OCI-LY1 (cell line): ENCODE data around the gene SETD1A.

Source experiments
- H2AFZ ChIP-seq: fragments of 200-600 bp; sonication (generic), shearing (Covaris generic); 2 replicates; pipeline ENCODE4 v1.6.0; 2014; ENCODE audit warnings: antibody characterized with exemption, mild to moderate bottlenecking, low read length
- H3F3A ChIP-seq: fragments of 200-600 bp; sonication (generic), shearing (Covaris generic); 2 replicates; pipeline ENCODE4 v1.6.0; 2014; ENCODE audit warnings: mild to moderate bottlenecking, antibody characterized with exemption, low read length, moderate library complexity; ENCODE audit not compliant: insufficient read depth
- H3K27ac ChIP-seq: fragments of 200-600 bp; sonication (generic); 2 replicates; pipeline ENCODE4 v1.5.1; 2014; ENCODE audit warnings: low read length, mixed run types, mild to moderate bottlenecking, low read depth; ENCODE audit not compliant: poor library complexity, severe bottlenecking
- H3K27me3 ChIP-seq: fragments of 200-600 bp; sonication (generic); 2 replicates; pipeline ENCODE4 v1.6.0; 2014; ENCODE audit warnings: antibody characterized with exemption, mild to moderate bottlenecking, low read length, moderate library complexity; ENCODE audit not compliant: insufficient read depth
- H3K36me3 ChIP-seq: fragments of 200-600 bp; sonication (generic); 2 replicates; pipeline ENCODE4 v1.6.1; 2014; ENCODE audit warnings: mild to moderate bottlenecking, antibody characterized with exemption, low read length, moderate library complexity, mixed read lengths; ENCODE audit not compliant: insufficient read depth
- H3K4me1 ChIP-seq: fragments of 200-600 bp; sonication (generic); 2 replicates; pipeline ENCODE4 v1.5.1; 2014; ENCODE audit warnings: mild to moderate bottlenecking, low read length, moderate library complexity; ENCODE audit not compliant: insufficient read depth, severe bottlenecking
- H3K4me2 ChIP-seq: fragments of 200-600 bp; sonication (generic), shearing (Covaris generic); 2 replicates; pipeline ENCODE4 v1.6.1; 2014; ENCODE audit warnings: low read length
- H3K4me3 ChIP-seq: fragments of 200-600 bp; sonication (generic); 2 replicates; pipeline ENCODE4 v1.5.1; 2014; ENCODE audit warnings: low read length, low read depth, mild to moderate bottlenecking, mixed read lengths; ENCODE audit not compliant: poor library complexity, severe bottlenecking
- H3K79me2 ChIP-seq: fragments of 200-600 bp; shearing (Covaris generic); 2 replicates; pipeline ENCODE4 v1.6.1; 2016; ENCODE audit warnings: mixed run types, low read length, mixed read lengths; ENCODE audit not compliant: insufficient read depth
- H3K9ac ChIP-seq: fragments of 200-600 bp; sonication (generic), shearing (Covaris generic); 2 replicates; pipeline ENCODE4 v1.6.1; 2014; ENCODE audit warnings: mild to moderate bottlenecking, low read length, mixed read lengths
- H3K9me2 ChIP-seq: fragments of 200-600 bp; sonication (generic), shearing (Covaris generic); 2 replicates; pipeline ENCODE4 v1.6.1; 2014; ENCODE audit warnings: low read depth, mild to moderate bottlenecking, low read length, mixed read lengths
- H3K9me3 ChIP-seq: fragments of 200-600 bp; shearing (Covaris generic); 2 replicates; pipeline ENCODE4 v1.6.1; 2014; ENCODE audit warnings: low read length, mixed read lengths
- H4K20me1 ChIP-seq: fragments of 200-600 bp; sonication (generic), shearing (Covaris generic); 2 replicates; pipeline ENCODE4 v1.6.0; 2016; ENCODE audit warnings: mild to moderate bottlenecking, low read length; ENCODE audit not compliant: insufficient read depth
- CTCF ChIP-seq: fragments of 200-600 bp; sonication (generic), shearing (Covaris generic); IDR thresholded peaks from 2 replicates; pipeline ENCODE4 v1.5.1; 2017; ENCODE audit warnings: mild to moderate bottlenecking, antibody characterized with exemption, low read length, moderate library complexity, mixed read lengths
- EZH2 ChIP-seq: fragments of 200-600 bp; sonication (generic), shearing (Covaris generic); IDR thresholded peaks from 2 replicates; pipeline ENCODE4 v1.8.0; 2017; ENCODE audit warnings: borderline replicate concordance, mixed run types, mild to moderate bottlenecking, antibody characterized with exemption, low read length, moderate library complexity, mixed read lengths

Gene SETD1A

GRCh38 chr16:31007684-31008083 is 50.1 kb downstream of the SETD1A start:
- no peaks in the 10 kb centered on the region for H3F3A ChIP-seq
- H3K36me3 ChIP-seq: no peaks in the 10 kb centered on the region
- no peaks in the 10 kb centered on the region for H4K20me1 ChIP-seq
- peaks cover 17% of the 10 kb centered on the region; the same call in 1 of the 2 replicates for H3K27me3 ChIP-seq
- no peaks in the 10 kb centered on the region for H3K9me2 ChIP-seq
- no peak overlapping the region for H3K9ac ChIP-seq
- H3K79me2 ChIP-seq: no peaks in the 10 kb centered on the region
- H2AFZ ChIP-seq: no peak overlapping the region
- no peak overlapping the region for H3K4me3 ChIP-seq
- no peaks in the 10 kb centered on the region for H3K4me1 ChIP-seq
- no peaks in the 10 kb centered on the region for H3K9me3 ChIP-seq
- H3K27ac ChIP-seq: no peak overlapping the region
- no peak overlapping the region for H3K4me2 ChIP-seq
- no peak for TF ChIP-seq EZH2

- Histone ChIP-seq H3K27ac (no peak overlapping the region), H3K9me3 (no peaks in the 10 kb centered on the region), H3K4me1 (no peaks in the 10 kb centered on the region), H3K36me3 (no peaks in the 10 kb centered on the region), H3K4me2 (no peak overlapping the region), H2AFZ (no peak overlapping the region), H3K9ac (no peak overlapping the region), H3K79me2 (no peaks in the 10 kb centered on the region), H3K9me2 (no peaks in the 10 kb centered on the region), H3K4me3 (no peak overlapping the region), H4K20me1 (no peaks in the 10 kb centered on the region), H3K27me3 (peaks cover 17% of the 10 kb centered on the region; the same call in 1 of the 2 replicates), H3F3A (no peaks in the 10 kb centered on the region)
- no peak for TF ChIP-seq EZH2
- TF ChIP-seq CTCF: no peak
Measured at GRCh38 chr16:31008149-31008548, 50.6 kb downstream of the SETD1A start.

GRCh38 chr16:31008551-31008950 is 51.0 kb downstream of the SETD1A start:
- Histone ChIP-seq H3K27me3 (peaks cover 17% of the 10 kb centered on the region; the same call in 1 of the 2 replicates), H3K79me2 (no peaks in the 10 kb centered on the region), H3K27ac (no peak overlapping the region), H3K4me2 (no peak overlapping the region), H4K20me1 (no peaks in the 10 kb centered on the region), H3K9me3 (no peaks in the 10 kb centered on the region), H2AFZ (no peak overlapping the region), H3K9me2 (no peaks in the 10 kb centered on the region), H3K36me3 (no peaks in the 10 kb centered on the region), H3K4me3 (no peak overlapping the region), H3K4me1 (no peaks in the 10 kb centered on the region), H3K9ac (no peak overlapping the region), H3F3A (no peaks in the 10 kb centered on the region)
- TF ChIP-seq CTCF (no peak), EZH2 (no peak)

- H3K4me3 ChIP-seq: no peak overlapping the region
- no peak overlapping the region for H3K4me2 ChIP-seq
Measured at GRCh38 chr16:31009120-31009519, 51.6 kb downstream of the SETD1A start.

More at GRCh38 chr16:31009120-31009519, 51.6 kb downstream of the SETD1A start:
- H3K27me3 ChIP-seq: peaks cover 17% of the 10 kb centered on the region; the same call in 1 of the 2 replicates
- no peak overlapping the region for H3K27ac ChIP-seq
- no peaks in the 10 kb centered on the region for H3F3A ChIP-seq
- no peaks in the 10 kb centered on the region for H3K36me3 ChIP-seq
- no peaks in the 10 kb centered on the region for H3K9me2 ChIP-seq
- H3K79me2 ChIP-seq: no peaks in the 10 kb centered on the region
- H2AFZ ChIP-seq: no peak overlapping the region
- TF ChIP-seq EZH2: no peak
- TF ChIP-seq CTCF: no peak
- H3K9me3 ChIP-seq: no peaks in the 10 kb centered on the region
- H3K4me1 ChIP-seq: no peaks in the 10 kb centered on the region
- H3K9ac ChIP-seq: no peak overlapping the region
- no peaks in the 10 kb centered on the region for H4K20me1 ChIP-seq
